Testis (tissue), 2 donors: Measurements from ENCODE around the gene INSR.

Experiments
- POLR2A ChIP-seq: fragments of 450-650 bp; IDR thresholded peaks from one replicate; pipeline ENCODE4 v1.6.1; 2017; ENCODE audit warnings: antibody characterized with exemption, mild to moderate bottlenecking, moderate library complexity
- TF ChIP-seq, protein P1 (sequence below), 3 experiments: fragments of 450-650 bp in 2 of 3; fragments of 200-600 bp in 1 of 3; sonication (generic) in 1 of 3; IDR thresholded peaks; one replicate each; pipeline ENCODE4 v1.5.1; 2016 to 2019; ENCODE audit warnings: antibody characterized with exemption in 3 of 3, mild to moderate bottlenecking in 2 of 3, moderate library complexity in 1 of 3

DNA sequence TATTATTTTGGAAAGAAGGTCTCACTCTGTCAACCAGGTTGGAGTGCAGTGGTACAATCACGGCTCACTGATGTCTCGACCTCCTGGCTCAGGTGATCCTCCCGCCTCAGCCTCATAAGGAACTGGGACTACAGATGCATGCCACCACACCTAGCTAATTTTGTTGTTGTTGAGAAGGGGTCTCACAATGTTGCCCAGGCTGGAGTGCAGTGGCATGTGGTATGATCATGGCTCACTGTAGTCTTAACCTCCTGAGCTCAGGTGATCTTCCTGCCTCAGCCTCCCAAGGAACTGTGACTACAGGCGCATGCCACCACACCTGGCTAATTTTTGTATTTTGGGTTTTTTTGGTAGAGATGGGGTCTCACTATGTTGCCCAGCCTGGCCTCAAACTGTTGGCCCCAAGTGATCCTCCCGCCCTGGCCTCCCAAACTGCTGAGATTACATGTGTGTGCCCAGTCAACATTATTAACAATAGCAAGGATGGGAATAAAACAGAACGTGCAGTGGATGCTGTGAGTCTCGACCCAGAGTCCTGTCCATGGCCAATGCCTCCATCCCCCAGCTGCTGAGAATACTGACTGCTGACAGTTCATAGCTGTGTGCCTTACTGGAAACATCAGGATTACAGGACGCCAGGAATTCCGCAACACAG is 230.3 kb downstream of the INSR start:
- TF ChIP-seq POLR2A, result no peak
- TF ChIP-seq, protein P1, sequence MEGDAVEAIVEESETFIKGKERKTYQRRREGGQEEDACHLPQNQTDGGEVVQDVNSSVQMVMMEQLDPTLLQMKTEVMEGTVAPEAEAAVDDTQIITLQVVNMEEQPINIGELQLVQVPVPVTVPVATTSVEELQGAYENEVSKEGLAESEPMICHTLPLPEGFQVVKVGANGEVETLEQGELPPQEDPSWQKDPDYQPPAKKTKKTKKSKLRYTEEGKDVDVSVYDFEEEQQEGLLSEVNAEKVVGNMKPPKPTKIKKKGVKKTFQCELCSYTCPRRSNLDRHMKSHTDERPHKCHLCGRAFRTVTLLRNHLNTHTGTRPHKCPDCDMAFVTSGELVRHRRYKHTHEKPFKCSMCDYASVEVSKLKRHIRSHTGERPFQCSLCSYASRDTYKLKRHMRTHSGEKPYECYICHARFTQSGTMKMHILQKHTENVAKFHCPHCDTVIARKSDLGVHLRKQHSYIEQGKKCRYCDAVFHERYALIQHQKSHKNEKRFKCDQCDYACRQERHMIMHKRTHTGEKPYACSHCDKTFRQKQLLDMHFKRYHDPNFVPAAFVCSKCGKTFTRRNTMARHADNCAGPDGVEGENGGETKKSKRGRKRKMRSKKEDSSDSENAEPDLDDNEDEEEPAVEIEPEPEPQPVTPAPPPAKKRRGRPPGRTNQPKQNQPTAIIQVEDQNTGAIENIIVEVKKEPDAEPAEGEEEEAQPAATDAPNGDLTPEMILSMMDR (IDR thresholded peaks at IDR 0.05), result no peak
